ENCODE measurements around the gene THNSL1. TPM values are rescaled to one million over a fixed set of nuclear protein-coding genes. Genes with fewer than 3 reads are reported as not detected.

THNSL1 gene
- total RNA-seq, 1 donor, result 3.5 TPM

DNA sequence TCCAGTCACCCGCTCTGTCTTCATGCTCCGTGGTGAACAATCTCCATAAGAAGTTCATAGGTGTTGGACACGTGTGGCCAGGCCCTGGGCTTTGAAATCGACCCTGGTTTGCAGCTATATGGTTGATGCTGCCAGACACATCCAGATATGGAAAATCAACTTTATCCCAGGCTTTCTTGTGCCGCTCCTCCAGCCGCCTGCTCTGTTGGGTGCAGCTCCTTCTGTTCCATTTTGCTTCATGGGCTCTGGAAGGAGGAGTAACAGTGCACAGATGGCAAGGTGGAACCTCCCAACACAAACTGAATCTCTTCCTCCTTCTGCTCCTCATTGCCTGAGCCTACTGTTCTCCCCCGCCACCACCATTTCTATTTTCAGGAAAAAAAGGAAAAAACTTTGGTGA lies 44.7 kb downstream of the THNSL1 start:
- DNase-seq (ENCODE audit: low read depth), result no peak
- TF ChIP-seq, protein P1, sequence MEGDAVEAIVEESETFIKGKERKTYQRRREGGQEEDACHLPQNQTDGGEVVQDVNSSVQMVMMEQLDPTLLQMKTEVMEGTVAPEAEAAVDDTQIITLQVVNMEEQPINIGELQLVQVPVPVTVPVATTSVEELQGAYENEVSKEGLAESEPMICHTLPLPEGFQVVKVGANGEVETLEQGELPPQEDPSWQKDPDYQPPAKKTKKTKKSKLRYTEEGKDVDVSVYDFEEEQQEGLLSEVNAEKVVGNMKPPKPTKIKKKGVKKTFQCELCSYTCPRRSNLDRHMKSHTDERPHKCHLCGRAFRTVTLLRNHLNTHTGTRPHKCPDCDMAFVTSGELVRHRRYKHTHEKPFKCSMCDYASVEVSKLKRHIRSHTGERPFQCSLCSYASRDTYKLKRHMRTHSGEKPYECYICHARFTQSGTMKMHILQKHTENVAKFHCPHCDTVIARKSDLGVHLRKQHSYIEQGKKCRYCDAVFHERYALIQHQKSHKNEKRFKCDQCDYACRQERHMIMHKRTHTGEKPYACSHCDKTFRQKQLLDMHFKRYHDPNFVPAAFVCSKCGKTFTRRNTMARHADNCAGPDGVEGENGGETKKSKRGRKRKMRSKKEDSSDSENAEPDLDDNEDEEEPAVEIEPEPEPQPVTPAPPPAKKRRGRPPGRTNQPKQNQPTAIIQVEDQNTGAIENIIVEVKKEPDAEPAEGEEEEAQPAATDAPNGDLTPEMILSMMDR (IDR thresholded peaks at IDR 0.05; ENCODE audit: insufficient read depth, low read depth, low read length), result no peak
- H3K4me3 ChIP-seq (ENCODE audit: low read depth, low read length), result no peak overlapping the region

DNA sequence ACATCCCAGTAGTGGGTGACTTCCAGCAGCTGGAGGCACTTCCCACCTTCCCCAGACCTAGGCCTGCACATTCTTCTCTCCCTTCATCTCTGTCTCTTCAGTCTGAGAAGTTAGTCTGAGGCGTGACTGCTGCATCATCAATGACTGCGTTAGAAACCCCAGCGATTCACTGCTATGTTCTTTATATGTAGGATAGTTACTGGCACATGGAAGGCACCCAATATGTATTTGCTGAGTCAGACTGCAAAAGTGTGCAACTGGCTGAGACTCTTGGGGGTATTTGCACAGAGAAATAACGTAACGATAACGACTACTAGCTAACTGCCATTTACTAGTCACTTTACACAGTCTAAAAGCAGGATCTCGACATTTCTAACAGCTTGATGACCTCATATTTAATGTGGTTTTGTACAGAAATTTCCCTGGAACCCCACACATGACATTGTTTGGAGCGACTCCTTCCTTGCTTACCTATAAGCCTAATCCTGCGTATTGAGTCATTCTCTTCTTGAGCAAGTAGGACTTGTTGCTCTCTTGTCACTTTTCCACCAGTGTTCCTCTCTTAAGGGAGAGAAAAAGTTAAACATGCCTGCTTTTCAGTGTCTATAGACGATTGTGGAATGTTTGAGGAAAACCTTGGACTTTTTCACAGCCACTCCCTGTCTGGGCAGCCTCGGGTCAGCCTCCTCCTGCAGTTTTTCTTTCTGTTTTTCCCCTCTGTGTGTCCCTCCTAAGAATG lies 45.5 kb downstream of the THNSL1 start:
- H3K4me3 ChIP-seq (ENCODE audit: low read depth, low read length), result no peak overlapping the region
- TF ChIP-seq, protein P1 (IDR thresholded peaks at IDR 0.05; ENCODE audit: insufficient read depth, low read depth, low read length), result no peak
- peak; percentile 10 for DNase-seq (ENCODE audit: low read depth)

DNA sequence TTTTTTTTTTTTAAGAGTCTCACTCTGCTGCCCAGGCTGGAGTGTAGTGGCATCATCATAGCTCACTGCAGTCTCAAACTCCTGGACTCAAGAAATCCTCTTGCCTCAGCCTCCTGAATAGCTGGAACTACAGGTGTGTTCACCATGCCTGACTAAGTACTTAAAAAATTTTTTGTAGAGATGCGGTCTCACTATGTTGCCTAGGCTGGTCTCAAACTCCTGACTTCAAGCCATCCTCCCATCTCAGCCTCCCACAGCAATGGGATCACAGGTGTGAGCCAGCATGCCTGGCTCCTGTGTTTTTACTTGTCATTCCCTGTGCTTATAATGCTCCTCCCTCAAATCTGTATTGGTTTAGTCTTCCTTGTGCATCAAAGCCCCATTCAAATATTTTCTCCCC lies 46.7 kb downstream of the THNSL1 start:
- TF ChIP-seq, protein P1 (IDR thresholded peaks at IDR 0.05; ENCODE audit: insufficient read depth, low read depth, low read length), result no peak
- DNase-seq (ENCODE audit: low read depth), result no peak
- no peak overlapping the region for H3K4me3 ChIP-seq (ENCODE audit: low read depth, low read length)

DNA sequence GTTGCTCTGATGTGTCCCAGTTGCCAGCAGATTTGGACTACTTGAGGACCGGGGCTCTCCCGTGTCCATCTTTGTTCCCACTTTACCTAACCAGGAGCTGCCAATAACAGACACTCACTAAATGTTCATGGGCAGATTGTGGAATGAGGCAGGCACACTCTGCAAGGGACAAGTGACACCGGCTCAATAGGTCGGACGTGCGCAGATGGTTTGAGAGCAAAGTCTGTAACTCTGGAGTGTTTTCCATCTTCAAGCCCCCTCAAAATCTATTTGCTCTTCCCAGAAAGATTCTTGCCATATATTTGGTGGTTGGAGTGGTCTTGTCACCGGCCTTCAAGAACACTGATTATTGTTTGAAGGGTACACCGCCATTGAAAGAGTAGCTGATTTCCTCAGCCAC lies 47.2 kb downstream of the THNSL1 start:
- DNase-seq (ENCODE audit: low read depth), result no peak
- no peak overlapping the region for H3K4me3 ChIP-seq (ENCODE audit: low read depth, low read length)
- TF ChIP-seq, protein P1 (IDR thresholded peaks at IDR 0.05; ENCODE audit: insufficient read depth, low read depth, low read length), result no peak

DNA sequence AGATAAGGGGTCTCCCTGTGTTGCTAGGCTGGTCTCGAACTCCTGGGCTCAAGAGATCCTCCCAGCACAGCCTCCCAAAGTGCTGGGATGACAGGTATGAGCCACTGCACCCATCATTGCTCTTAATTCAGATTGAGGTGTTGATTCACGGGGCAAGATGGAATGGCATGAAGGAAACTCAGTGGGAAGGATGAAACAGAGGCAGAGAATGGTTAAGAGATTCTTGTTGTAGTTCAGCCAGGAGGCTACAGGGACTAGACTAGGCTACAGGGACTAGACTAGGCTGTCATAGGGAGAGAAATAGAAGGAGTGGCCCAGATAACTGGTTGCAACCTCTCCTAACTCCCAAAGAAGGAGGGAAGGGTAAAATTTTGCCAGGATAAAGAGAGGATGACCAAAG lies 48.0 kb downstream of the THNSL1 start:
- TF ChIP-seq, protein P1 (IDR thresholded peaks at IDR 0.05; ENCODE audit: insufficient read depth, low read depth, low read length), result no peak
- H3K4me3 ChIP-seq (ENCODE audit: low read depth, low read length), result no peak overlapping the region
- no peak for DNase-seq (ENCODE audit: low read depth)

DNA sequence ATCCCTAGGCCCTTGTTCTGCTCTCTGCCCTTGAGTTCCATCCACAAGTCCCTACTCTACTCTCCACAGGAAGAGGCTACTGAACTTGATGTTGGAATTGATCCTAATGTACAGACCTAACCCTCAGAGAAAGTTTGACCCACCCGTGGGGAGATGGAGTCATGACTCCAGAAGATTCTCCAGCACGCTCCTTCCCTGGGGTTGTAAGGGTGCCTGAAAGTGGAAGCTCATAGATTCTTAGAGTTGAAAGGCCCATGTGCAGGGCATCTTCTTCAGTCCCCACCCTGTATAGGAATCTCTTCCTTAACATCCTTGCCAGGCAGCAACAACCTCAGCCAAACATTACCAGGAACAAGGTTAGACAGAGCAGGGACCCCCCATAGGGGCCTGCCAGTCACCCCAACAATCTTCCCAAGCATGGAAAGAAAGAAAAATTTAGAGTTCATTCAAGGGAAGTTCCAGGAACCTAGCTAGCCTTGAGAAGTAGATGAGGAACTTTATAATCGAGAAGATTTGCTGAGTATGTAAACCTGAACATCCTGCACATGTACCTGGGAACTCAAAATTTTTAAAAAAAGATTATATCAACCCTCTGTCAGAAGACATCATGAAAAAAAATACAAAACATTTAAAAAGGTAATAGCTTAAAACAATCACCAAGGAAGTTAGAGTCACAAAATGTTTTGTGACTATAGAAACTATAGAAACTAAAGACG lies 49.5 kb downstream of the THNSL1 start:
- H3K4me3 ChIP-seq (ENCODE audit: low read depth, low read length), result no peak overlapping the region
- no peak for DNase-seq (ENCODE audit: low read depth)
- TF ChIP-seq, protein P1 (IDR thresholded peaks at IDR 0.05; ENCODE audit: insufficient read depth, low read depth, low read length), result no peak
